CD4-positive, alpha-beta T cell treated with Interleukin-17A for 4 hours (primary cell): Measurements from ENCODE around the gene LIX1L.

ENCODE experiments used
- DNase-seq: peaks from one replicate; pipeline ENCODE4 v3.0.0-alpha.2; 2020; ENCODE audit warnings: mixed read lengths

LIX1L gene

GRCh38 chr1:145891587-145892485 is 66.0 kb downstream of the LIX1L start:
- DNase-seq: peak; percentile 69

GRCh38 chr1:145891143-145891542 is 66.7 kb downstream of the LIX1L start:
- DNase-seq: no peak

GRCh38 chr1:145889722-145890121 is 68.1 kb downstream of the LIX1L start:
- DNase-seq: no peak

- no peak for DNase-seq
Observed at GRCh38 chr1:145887631-145888030, 70.2 kb downstream of the LIX1L start.

- DNase-seq: no peak
Observed at GRCh38 chr1:145886816-145887215, 71.0 kb downstream of the LIX1L start.

GRCh38 chr1:145886390-145886789 is 71.4 kb downstream of the LIX1L start:
- no peak for DNase-seq

- peak; percentile 93 for DNase-seq
Observed at GRCh38 chr1:145885738-145886287, 72.0 kb downstream of the LIX1L start, which contains the start of gene ANKRD35. ANKRD35 (minus strand) TSS chr1:145885866; CDS start chr1:145885758, 108 bp downstream.

GRCh38 chr1:145884675-145885074 is 73.1 kb downstream of the LIX1L start:
- no peak for DNase-seq
